Keratinocyte (primary cell): Measurements from ENCODE around the gene POU4F3.

Experiments used
- CTCF ChIP-seq, 3 experiments: IDR thresholded peaks in 1 of 3; conservative IDR thresholded peaks in 1 of 3; optimal IDR thresholded peaks in 1 of 3; 2 replicates in 2 of 3; 3 replicates in 1 of 3; pipeline versions ENCODE3 to v1.5.1; 2011; ENCODE audit warnings: low read length in 3 of 3, mild to moderate bottlenecking in 3 of 3, moderate library complexity in 2 of 3, control low read depth in 1 of 3, inconsistent platforms in 1 of 3; ENCODE audit not compliant: insufficient read depth in 2 of 3; ENCODE audit errors: extremely low read depth in 1 of 3
- EZH2 ChIP-seq: IDR thresholded peaks from one replicate; pipeline ENCODE4 v1.6.1; 2012; ENCODE audit warnings: inconsistent platforms, mild to moderate bottlenecking, low read length, moderate library complexity

GRCh38 chr5:146311278-146311677, 27.4 kb upstream of the POU4F3 start:
- TF ChIP-seq CTCF (optimal IDR thresholded peaks at IDR 0.05 in 1 of 3, IDR thresholded peaks at IDR 0.05 in 1 of 3, conservative IDR thresholded peaks at IDR 0.05 in 1 of 3; ENCODE audit: extremely low read depth in 1 of 3, insufficient read depth in 2 of 3, low read length in 3 of 3) (no peak), EZH2 (no peak)
